ENCODE measurements around the gene VPS72. TPM values are rescaled to one million over a fixed set of nuclear protein-coding genes. Genes with fewer than 3 reads are reported as not detected.

Gene VPS72
- total and polyA plus RNA-seq, 2 of the 13 experiments (the other 11 are each of a cell fraction or from before 2014, with no cell fraction given), result 33.7 to 34.5 TPM

DNA sequence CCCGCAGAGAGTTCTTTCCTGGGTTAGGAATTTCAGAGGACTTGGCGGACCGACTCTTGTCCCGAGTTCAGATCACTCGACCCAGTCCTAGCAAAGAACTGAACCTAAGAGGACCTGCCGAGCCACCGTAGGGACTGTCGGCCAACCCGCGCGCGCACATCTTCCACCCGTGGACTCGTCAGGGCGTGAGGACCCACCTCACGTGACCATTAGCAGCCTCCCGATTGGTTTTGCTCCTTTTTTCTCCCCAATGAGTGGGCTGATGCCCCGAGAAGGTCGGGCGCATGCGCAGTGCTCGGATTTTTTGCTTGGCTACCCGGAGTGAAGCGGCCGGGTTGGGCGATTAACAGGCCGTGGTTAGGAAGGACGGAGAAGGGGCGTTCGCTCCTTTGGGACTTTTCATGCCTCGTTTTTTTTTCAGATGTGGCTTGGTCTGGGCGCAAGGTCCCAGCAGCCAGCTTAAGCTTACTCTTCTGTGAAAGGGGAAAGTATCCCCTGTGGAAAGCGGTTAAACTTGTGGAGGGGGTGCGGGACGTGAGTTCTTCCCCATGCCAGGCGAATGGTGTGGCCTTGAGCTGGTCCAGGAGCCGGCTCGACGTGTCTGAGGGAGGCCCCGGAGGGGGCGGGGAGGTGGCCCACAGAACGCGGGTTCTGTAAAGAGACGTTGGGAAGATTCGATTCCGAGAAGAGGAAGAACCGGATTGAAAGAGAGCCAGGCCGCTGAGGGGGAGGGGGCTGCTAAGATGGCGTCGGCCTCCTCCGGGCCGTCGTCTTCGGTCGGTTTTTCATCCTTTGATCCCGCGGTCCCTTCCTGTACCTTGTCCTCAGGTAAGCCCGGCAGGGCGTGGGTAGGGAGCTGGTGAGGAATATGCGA lies 8.5 kb upstream of the VPS72 start, which contains the start of gene PIP5K1A (continued):
- TF ChIP-seq, protein P1, sequence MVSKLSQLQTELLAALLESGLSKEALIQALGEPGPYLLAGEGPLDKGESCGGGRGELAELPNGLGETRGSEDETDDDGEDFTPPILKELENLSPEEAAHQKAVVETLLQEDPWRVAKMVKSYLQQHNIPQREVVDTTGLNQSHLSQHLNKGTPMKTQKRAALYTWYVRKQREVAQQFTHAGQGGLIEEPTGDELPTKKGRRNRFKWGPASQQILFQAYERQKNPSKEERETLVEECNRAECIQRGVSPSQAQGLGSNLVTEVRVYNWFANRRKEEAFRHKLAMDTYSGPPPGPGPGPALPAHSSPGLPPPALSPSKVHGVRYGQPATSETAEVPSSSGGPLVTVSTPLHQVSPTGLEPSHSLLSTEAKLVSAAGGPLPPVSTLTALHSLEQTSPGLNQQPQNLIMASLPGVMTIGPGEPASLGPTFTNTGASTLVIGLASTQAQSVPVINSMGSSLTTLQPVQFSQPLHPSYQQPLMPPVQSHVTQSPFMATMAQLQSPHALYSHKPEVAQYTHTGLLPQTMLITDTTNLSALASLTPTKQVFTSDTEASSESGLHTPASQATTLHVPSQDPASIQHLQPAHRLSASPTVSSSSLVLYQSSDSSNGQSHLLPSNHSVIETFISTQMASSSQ (IDR thresholded peaks at IDR 0.05; ENCODE audit: low read depth), result no peak
- TF ChIP-seq, protein P1 (CRISPR knock-in tag; IDR thresholded peaks at IDR 0.05; ENCODE audit: borderline replicate concordance), result 0 out of 2 replicates have a peak, but pooled peaks have one; percentile 42
- TF ChIP-seq ZNF17 (CRISPR knock-in tag; IDR thresholded peaks at IDR 0.05), result no peak
- TF ChIP-seq, protein P2, sequence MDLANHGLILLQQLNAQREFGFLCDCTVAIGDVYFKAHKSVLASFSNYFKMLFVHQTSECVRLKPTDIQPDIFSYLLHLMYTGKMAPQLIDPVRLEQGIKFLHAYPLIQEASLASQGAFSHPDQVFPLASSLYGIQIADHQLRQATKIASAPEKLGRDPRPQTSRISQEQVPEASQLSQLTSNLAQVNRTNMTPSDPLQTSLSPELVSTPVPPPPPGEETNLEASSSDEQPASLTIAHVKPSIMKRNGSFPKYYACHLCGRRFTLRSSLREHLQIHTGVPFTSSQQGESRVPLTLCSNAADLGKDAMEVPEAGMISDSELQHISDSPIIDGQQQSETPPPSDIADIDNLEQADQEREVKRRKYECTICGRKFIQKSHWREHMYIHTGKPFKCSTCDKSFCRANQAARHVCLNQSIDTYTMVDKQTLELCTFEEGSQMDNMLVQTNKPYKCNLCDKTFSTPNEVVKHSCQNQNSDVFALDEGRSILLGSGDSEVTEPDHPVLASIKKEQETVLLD (CRISPR knock-in tag; IDR thresholded peaks at IDR 0.05; ENCODE audit: low read depth), result no peak
- TF ChIP-seq, protein P3, sequence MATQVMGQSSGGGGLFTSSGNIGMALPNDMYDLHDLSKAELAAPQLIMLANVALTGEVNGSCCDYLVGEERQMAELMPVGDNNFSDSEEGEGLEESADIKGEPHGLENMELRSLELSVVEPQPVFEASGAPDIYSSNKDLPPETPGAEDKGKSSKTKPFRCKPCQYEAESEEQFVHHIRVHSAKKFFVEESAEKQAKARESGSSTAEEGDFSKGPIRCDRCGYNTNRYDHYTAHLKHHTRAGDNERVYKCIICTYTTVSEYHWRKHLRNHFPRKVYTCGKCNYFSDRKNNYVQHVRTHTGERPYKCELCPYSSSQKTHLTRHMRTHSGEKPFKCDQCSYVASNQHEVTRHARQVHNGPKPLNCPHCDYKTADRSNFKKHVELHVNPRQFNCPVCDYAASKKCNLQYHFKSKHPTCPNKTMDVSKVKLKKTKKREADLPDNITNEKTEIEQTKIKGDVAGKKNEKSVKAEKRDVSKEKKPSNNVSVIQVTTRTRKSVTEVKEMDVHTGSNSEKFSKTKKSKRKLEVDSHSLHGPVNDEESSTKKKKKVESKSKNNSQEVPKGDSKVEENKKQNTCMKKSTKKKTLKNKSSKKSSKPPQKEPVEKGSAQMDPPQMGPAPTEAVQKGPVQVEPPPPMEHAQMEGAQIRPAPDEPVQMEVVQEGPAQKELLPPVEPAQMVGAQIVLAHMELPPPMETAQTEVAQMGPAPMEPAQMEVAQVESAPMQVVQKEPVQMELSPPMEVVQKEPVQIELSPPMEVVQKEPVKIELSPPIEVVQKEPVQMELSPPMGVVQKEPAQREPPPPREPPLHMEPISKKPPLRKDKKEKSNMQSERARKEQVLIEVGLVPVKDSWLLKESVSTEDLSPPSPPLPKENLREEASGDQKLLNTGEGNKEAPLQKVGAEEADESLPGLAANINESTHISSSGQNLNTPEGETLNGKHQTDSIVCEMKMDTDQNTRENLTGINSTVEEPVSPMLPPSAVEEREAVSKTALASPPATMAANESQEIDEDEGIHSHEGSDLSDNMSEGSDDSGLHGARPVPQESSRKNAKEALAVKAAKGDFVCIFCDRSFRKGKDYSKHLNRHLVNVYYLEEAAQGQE (IDR thresholded peaks at IDR 0.05; ENCODE audit: borderline replicate concordance in 1 of 2, low read depth in 1 of 2, low read length in 2 of 2), result peak in 1 of 2 experiments; percentile 12; a peak in 1 of 4 replicates
- TF ChIP-seq GLI4 (CRISPR knock-in tag; IDR thresholded peaks at IDR 0.05; ENCODE audit: borderline replicate concordance), result peak; percentile 83; the same call in 1 of the 2 replicates
- no peak for TF ChIP-seq HNRNPH1 (optimal IDR thresholded peaks at IDR 0.05; ENCODE audit: low read depth, low read length)
- TF ChIP-seq ZNF75D (CRISPR knock-in tag; IDR thresholded peaks at IDR 0.05; ENCODE audit: borderline replicate concordance), result no peak
- TF ChIP-seq, protein P4, sequence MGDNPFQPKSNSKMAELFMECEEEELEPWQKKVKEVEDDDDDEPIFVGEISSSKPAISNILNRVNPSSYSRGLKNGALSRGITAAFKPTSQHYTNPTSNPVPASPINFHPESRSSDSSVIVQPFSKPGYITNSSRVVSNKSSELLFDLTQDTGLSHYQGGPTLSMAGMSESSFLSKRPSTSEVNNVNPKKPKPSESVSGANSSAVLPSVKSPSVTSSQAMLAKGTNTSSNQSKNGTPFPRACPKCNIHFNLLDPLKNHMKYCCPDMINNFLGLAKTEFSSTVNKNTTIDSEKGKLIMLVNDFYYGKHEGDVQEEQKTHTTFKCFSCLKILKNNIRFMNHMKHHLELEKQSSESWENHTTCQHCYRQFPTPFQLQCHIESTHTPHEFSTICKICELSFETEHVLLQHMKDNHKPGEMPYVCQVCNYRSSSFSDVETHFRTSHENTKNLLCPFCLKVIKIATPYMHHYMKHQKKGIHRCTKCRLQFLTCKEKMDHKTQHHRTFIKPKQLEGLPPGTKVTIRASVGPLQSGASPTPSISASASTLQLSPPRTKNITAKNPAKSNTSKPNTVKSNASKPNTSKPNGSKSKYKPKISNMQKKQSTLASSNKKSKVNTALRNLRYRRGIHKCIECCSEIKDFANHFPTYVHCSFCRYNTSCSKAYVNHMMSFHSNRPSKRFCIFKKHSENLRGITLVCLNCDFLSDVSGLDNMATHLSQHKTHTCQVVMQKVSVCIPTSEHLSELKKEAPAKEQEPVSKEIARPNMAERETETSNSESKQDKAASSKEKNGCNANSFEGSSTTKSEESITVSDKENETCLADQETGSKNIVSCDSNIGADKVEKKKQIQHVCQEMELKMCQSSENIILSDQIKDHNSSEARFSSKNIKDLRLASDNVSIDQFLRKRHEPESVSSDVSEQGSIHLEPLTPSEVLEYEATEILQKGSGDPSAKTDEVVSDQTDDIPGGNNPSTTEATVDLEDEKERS (CRISPR knock-in tag; IDR thresholded peaks at IDR 0.05), result no peak
- TF ChIP-seq, protein P5, sequence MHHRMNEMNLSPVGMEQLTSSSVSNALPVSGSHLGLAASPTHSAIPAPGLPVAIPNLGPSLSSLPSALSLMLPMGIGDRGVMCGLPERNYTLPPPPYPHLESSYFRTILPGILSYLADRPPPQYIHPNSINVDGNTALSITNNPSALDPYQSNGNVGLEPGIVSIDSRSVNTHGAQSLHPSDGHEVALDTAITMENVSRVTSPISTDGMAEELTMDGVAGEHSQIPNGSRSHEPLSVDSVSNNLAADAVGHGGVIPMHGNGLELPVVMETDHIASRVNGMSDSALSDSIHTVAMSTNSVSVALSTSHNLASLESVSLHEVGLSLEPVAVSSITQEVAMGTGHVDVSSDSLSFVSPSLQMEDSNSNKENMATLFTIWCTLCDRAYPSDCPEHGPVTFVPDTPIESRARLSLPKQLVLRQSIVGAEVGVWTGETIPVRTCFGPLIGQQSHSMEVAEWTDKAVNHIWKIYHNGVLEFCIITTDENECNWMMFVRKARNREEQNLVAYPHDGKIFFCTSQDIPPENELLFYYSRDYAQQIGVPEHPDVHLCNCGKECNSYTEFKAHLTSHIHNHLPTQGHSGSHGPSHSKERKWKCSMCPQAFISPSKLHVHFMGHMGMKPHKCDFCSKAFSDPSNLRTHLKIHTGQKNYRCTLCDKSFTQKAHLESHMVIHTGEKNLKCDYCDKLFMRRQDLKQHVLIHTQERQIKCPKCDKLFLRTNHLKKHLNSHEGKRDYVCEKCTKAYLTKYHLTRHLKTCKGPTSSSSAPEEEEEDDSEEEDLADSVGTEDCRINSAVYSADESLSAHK (CRISPR knock-in tag; IDR thresholded peaks at IDR 0.05; ENCODE audit: borderline replicate concordance), result no peak
- 0 out of 2 replicates have a peak, but pooled peaks have one; percentile 51 for TF ChIP-seq ZMYM2 (CRISPR knock-in tag; IDR thresholded peaks at IDR 0.05)

Measured in HepG2 (cell line).